Epithelial cell of proximal tubule (primary cell): Measurements from ENCODE around the gene WDR64. TPM values are rescaled to one million over a fixed set of nuclear protein-coding genes. Genes with fewer than 3 reads are reported as not detected.

Experiments
- DNase-seq: peaks from one replicate; pipeline ENCODE4 v3.0.0-alpha.2; 2011; ENCODE audit warnings: low read depth
- H3K4me3 ChIP-seq: 2 replicates; pipeline ENCODE4 v1.5.1; 2011; ENCODE audit warnings: low read depth, mild to moderate bottlenecking, low read length
- total RNA-seq: library from RNA; depleted of rRNA; stranded (reverse); fragments of >200 nt; gene quantifications from 2 replicates; pipeline ENCODE4 v1.2.3, GENCODE V29; 2015
- TF ChIP-seq, protein P1 (sequence below): conservative IDR thresholded peaks from 2 replicates; pipeline ENCODE4 v1.5.1; 2012; ENCODE audit warnings: low read depth, mild to moderate bottlenecking, low read length

The WDR64 gene
- total RNA-seq, 1 donor from 2014 or later, result not detected

DNA sequence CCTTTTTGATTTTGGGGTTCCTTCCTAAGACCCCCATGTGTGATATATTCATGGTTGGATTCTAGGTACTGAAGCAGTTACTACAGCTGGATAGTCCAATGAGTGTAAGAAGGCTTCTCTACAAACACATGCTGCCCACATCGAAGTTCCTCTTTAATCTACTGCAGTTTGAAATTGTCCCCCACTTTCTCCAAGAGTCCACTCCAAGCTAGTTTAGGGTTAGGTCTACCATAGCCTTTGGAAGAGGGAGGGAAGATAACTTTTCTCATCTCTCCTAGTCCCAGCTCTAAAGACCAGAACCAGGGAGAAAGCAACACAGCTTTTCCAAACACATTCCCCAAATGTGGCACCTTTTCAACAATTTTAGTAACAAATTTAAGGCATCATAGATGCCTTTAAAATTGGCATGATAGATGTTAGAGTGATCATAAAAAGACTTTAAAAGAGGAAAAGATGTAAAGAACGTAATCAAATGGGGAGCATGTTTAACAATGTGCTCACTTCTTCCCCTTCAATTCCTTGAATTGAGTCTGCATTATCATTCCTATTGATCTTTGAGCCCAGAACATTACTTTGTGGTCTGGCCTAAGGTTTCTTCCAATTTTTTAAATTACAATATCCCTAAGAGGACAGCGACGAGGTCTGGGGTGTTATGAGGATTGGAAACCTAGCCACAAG, 194.9 kb downstream of the WDR64 start:
- H3K4me3 ChIP-seq, result peak overlapping the region; percentile 91
- no peak for DNase-seq
- TF ChIP-seq, protein P1, sequence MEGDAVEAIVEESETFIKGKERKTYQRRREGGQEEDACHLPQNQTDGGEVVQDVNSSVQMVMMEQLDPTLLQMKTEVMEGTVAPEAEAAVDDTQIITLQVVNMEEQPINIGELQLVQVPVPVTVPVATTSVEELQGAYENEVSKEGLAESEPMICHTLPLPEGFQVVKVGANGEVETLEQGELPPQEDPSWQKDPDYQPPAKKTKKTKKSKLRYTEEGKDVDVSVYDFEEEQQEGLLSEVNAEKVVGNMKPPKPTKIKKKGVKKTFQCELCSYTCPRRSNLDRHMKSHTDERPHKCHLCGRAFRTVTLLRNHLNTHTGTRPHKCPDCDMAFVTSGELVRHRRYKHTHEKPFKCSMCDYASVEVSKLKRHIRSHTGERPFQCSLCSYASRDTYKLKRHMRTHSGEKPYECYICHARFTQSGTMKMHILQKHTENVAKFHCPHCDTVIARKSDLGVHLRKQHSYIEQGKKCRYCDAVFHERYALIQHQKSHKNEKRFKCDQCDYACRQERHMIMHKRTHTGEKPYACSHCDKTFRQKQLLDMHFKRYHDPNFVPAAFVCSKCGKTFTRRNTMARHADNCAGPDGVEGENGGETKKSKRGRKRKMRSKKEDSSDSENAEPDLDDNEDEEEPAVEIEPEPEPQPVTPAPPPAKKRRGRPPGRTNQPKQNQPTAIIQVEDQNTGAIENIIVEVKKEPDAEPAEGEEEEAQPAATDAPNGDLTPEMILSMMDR, result no peak

DNA sequence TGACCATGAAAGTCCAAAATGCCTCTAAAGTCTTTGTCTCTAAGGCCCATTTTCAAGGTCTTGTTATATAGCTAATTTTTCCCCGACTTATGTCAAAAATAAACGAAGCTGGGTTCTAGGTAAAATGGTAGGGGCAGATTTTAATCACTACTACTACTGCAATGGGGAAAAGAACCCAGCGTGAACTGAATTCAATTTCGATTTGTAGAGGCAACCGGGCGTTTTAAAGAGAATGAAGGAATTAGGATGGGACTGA, 195.4 kb downstream of the WDR64 start:
- TF ChIP-seq, protein P1, result no peak
- peak overlapping the region; percentile 91 for H3K4me3 ChIP-seq
- DNase-seq, result no peak

DNA sequence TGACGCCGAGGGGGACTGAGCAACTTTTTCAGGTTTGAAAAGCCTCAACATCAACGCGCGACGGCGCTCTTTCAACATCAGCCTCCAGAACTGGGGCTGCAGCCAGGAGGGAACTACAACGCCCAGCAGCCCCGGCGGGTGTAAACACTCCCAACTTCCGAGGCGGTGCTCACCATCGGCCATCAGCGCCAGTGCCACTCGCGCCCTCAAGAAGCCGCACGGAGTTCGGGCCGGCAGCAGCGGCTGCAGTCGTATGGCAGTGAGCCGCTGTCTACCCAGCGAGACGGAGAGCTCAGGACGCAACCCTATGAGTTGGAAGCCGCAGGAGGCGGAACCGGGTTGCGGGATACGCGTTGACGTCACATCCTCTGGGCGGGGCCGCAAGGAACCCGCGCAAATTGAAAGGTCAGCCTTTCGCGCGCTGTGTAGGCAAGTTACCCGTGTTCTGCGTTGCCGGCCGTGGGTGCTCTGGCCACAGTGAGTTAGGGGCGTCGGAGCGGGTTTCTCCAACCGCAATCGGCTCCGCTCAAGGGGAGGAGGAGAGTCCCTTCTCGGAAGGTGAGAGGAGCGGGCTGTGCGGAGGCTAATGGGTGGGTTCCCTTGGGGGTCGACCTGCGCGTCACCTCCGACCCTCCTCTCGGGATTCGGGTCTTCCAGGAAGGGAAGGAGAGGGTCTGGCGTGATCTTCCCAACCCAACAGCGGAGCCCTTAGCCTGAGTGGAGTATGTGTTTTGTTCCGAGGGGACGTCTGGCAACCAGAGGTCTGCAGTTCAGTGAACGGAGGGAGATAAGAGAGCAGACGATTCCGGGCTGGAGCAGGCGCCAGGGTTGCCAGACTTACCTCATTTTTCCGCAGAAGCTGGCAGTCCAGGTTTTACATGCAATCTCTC, 196.0 kb downstream of the WDR64 start, which contains the start of gene EXO1:
Gene EXO1 (plus strand): TSS at position 409 of the 890 bp plus-strand sequence. CDS start 2,222 bp downstream, outside the sequence.
- H3K4me3 ChIP-seq, result peak within 1 kb of the TSS; percentile 91
- DNase-seq, result peak; percentile 44
- TF ChIP-seq, protein P1, result peak; percentile 48

DNA sequence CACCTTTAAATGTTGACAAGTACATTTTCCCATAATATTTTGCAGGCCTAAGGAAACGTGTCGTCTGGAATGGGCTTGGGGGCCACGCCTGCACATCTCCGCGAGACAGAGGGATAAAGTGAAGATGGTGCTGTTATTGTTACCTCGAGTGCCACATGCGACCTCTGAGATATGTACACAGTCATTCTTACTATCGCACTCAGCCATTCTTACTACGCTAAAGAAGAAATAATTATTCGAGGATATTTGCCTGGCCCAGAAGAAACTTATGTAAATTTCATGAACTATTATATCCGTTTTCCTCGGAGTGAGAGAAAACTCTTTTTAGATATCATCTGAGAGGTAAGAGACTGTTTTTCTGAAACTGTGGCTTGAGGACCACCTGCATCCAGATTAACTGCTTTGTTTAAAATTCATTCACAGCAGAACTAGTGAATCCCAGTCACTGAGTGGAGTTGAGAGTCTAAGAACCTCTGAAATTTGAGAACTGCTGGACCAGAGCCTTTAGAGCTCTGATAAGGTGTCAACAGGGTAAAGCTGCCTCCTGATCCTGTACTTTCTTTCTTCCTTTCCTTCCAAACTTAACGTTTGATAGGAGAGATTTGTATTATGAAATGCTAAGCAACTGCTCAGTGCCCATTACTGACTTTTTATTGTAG, 196.7 kb downstream of the WDR64 start:
- TF ChIP-seq, protein P1, result no peak
- DNase-seq, result no peak
- H3K4me3 ChIP-seq, result peak overlapping the region; percentile 91

DNA sequence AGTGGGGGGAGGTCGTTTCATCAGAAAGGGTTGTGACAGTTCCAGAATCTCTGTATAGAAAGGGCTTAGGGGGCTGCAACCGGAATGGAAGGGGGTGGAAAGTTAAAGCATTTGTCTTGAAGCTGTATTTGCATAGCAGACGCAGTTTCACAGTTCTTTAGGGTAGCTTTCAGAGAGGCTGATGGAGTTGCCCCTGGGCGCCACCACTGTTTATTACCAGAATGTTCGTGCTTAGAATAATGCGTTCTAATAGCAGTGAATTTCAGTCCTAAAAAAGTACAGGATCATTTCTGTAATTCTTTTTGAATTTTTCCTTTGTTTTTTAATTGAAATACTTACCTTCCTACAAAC, 197.2 kb downstream of the WDR64 start:
- TF ChIP-seq, protein P1, result no peak
- no peak overlapping the region for H3K4me3 ChIP-seq
- DNase-seq, result no peak

Other genes starting within 250 kb of the WDR64 start
- gene FH, start 132.5 kb upstream of the WDR64 start, total RNA-seq, result 75.1 and 134 TPM in 2 replicates
- 1.0 TPM in 1 of 2 replicates, not detected in the other for gene KMO, start 119.9 kb upstream of the WDR64 start, total RNA-seq
- gene CHML, start 11.9 kb upstream of the WDR64 start, total RNA-seq, result 9.5 and 19.0 TPM in 2 replicates
- 66.2 and 75.6 TPM in 2 replicates for gene OPN3, start 11.9 kb upstream of the WDR64 start, total RNA-seq
- 13.4 and 30.2 TPM in 2 replicates for gene EXO1, start 195.9 kb downstream of the WDR64 start, total RNA-seq